IPS-NIHi11 (cell line): ENCODE results near the gene FITM1.

Experiments used
- DNase-seq: peaks from one replicate; pipeline ENCODE4 v3.0.0; 2012; ENCODE audit warnings: mixed read lengths, low spot score

The FITM1 gene

GRCh38 chr14:24160850-24161804 is 30.7 kb downstream of the FITM1 start, which contains the start of gene IRF9:
Gene IRF9 (plus strand): TSS chr14:24161265. CDS start chr14:24162145, 880 bp downstream.
- DNase-seq = peak; percentile 94

DNA sequence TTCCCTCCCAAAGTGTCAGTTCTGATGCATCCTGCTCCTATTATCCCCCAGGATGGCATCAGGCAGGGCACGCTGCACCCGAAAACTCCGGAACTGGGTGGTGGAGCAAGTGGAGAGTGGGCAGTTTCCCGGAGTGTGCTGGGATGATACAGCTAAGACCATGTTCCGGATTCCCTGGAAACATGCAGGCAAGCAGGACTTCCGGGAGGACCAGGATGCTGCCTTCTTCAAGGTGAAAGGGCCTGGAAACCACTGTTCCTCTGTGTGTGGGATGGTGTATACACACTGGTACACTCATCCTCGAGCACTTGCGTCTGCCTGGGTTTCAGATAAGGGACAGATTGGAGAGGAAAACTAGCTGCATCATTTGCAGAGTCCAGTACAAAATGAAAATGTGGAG is 31.6 kb downstream of the FITM1 start:
- DNase-seq = no peak

DNA sequence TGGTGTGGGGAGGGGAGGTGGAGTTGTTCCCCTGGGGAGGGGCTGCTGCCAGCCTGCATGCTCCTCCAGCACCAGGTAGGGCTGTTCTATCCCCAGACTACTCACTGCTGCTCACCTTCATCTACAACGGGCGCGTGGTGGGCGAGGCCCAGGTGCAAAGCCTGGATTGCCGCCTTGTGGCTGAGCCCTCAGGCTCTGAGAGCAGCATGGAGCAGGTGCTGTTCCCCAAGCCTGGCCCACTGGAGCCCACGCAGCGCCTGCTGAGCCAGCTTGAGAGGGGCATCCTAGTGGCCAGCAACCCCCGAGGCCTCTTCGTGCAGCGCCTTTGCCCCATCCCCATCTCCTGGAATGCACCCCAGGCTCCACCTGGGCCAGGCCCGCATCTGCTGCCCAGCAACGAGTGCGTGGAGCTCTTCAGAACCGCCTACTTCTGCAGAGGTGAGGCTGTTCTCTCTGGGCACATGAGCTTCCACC is 34.1 kb downstream of the FITM1 start:
- no peak for DNase-seq

- no peak for DNase-seq
Measured at GRCh38 chr14:24165785-24166184, 35.3 kb downstream of the FITM1 start.

- DNase-seq = no peak
Measured at GRCh38 chr14:24167469-24168114, 37.1 kb downstream of the FITM1 start.

- peak; percentile 98 for DNase-seq
Measured at GRCh38 chr14:24171422-24172260, 41.2 kb downstream of the FITM1 start, which contains the start of gene REC8. Gene REC8 (plus strand): TSS chr14:24172080. CDS start chr14:24172553, 473 bp downstream.

DNA sequence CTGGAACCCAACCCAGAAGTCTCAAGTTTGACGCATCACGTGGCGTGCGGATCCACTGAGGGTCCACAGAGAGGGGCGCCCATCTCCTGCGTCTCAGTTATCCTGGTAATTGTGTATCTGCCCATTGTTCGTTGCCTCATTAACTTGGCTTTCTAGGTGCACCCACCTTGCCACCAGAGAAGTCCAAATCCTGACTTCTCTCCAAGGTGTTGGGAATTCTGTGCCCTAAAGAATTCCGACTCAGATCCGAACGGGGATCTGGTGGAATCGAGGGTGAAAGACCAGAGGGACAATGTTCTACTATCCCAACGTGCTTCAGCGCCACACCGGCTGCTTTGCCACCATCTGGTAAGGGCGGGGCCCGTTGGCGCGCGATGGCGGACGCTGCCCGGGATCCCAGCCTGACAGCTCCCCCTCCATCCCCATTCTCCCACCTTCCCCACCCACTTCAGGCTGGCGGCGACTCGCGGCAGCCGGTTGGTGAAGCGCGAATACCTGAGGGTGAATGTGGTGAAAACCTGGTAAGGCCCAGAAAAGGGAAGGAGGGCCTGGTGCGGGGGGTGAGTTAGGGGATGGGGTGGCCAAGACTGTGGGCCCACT is 41.9 kb downstream of the FITM1 start:
- no peak for DNase-seq

DNA sequence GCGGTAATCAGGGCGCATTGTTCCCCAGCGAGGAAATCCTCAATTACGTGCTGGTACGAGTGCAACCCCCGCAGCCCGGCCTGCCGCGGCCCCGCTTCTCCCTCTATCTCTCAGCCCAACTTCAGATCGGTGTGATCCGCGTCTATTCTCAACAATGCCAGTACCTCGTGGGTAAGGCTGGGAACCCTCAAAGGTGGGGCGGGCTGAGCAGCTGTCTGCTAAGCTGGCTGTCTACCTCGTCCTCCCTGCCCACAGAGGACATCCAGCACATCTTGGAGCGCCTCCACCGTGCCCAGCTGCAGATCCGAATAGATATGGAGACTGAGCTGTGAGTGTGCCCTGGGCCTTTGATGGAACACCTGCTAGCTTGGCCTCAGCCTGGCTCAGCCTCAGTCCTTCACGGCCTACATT is 42.4 kb downstream of the FITM1 start:
- DNase-seq = no peak

GRCh38 chr14:24176599-24176998 is 46.1 kb downstream of the FITM1 start:
- no peak for DNase-seq

DNA sequence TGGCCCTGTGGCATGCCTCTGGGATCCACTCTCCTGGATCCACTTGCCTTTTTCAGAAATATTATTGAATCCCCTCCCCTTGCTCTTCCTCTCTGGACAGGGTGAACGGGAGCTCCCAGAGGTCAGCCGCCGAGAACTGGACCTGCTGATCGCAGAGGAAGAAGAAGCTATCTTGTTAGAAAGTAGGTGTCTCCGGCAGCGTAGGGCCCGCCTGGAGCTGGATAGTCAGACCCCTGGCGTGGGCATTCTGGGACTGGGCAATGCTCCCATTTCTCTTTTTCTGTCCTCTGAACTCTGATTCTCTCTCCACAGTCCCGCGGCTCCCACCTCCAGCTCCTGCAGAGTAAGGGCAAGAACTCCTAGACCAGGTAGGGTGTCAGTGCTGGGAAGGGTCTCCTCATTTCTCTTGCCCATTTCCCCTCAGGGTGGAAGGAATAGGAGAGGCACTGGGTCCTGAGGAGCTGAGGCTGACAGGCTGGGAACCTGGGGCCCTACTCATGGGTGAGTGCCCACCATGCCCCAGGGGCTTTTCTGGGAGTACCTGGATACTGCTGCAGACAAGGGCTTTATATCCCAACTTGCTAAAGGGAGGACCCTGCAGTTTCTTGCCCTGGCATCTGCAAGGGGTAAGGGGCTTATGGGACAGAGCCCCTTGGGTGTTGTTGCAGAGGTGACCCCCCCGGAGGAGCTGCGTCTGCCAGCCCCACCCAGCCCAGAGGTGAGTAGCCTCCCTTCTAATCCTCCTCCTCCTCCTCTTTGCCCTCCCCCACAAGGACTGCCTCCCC is 46.8 kb downstream of the FITM1 start:
- no peak for DNase-seq

DNA sequence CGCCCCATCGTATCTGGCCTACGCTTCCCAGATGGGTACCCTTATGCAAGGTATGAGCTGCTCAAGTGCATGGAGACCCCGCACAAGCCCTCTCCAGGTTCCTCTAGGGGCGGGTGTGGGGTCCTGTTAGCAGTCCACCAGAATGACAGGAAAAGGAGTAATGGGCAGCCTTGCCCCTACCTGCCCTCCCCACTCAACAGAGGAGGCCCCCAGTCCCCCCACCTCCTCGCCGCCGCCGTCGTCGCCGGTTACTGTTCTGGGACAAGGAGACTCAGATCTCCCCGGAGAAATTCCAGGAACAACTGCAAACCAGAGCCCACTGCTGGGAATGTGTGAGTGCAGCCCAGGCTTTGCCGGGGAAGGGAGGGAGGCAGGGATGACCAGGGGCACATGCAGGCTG is 47.4 kb downstream of the FITM1 start:
- DNase-seq = no peak

GRCh38 chr14:24178399-24179178 is 48.1 kb downstream of the FITM1 start:
- DNase-seq = no peak

DNA sequence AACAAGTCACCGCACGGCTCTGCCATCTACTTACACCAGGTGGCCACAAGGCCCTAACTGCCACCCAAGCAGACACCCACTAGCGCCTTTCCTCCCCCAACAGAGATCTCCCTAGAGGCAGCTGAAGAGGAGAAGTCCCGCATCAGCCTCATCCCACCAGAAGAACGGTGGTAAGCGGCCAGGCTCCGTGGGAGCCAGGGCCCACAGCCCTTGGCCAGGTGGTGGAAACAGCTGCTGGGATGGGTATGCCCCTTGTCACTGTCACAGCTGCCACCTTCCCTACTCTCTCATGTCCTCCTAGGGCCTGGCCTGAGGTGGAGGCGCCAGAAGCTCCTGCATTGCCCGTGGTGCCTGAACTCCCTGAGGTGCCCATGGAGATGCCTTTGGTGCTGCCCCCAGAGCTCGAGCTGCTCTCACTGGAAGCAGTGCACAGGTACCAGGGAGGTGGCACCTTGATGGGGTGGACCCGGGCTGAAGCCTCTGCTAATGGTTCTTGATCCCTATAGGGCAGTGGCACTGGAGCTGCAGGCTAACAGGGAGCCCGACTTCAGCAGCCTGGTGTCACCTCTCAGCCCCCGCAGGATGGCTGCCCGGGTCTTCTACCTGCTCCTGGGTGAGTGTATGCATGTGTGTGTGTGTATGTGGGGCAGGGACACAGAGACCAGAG is 49.0 kb downstream of the FITM1 start:
- no peak for DNase-seq

DNA sequence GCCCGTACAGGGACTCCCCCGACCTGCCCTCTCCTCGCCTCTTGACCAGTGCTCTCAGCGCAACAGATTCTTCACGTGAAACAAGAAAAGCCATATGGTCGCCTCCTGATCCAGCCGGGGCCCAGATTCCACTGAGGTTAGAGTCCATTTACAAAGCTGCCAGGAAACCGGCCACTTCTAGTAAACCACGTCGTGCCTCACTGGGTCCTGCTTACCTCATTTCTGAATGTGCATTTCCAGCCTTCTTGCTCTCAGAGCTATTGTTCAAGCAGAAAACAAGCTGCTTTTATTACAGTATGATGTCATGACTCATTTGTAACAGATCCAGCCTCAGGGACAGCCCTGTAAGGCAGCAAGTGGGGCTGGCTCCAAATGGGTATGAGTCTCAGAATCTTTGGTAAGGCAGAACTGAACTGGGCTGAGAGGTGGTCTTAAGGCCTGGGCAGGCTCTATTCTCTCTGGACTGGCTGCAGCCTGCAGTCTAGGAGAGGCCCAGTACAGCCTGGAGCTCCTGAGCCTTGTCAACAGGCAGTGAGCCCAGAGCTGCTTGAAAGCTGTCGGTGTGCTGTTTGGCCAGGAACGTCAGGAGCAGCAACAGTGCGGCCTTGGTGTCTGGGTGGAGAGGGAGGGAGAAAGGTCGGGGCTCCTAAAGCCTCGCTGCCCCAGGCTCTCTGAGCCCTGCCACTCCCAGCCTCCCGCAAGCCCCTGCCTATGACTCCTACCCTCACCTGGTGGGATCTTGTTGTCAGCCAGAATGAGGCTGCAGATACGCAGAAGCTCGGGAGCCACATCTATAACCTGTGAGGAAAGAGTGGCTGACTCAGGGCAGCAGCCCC is 49.7 kb downstream of the FITM1 start:
- peak; percentile 27 for DNase-seq

DNA sequence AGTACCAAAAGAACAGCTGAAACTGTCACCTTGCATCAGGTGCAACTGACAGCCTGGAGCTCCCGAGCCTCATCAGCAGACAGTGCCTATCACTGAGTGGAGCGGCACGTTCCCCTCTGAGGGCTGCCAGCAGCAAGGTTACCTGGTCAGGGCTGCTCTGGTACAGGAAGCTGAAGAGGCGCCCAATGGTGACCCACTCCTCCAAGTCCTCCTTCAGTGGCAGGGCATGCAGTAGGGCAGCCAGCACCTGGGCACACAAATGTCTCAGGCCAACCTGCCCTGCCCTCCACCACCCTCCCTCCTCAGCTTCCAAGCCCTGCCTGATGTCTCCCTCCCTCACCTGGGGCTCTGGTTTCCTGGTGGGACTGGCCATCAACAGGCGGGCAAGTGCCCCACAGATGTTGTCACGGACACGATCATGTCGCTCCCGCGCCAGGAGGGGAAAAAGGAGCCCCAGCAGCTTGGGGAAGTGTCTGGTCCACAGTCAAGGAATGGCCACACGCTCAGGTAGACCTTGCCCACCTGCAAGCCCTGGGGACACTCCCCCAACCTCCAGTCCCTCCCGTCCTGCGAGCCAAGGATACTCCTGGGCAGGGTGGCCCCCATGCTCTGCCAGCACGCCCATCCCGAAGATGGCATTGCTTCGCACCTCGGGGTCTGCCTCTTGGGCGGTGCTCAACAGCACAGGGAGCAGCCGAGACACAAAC is 51.1 kb downstream of the FITM1 start:
- DNase-seq = no peak
